ENCODE measurements around the gene ZDHHC9. TPM values are rescaled to one million over a fixed set of nuclear protein-coding genes. Genes with fewer than 3 reads are reported as not detected.
A peak's percentile ranks its signal among the peaks of the same experiment; 100 is the strongest.

The ZDHHC9 gene
- total and polyA plus RNA-seq, 11 donors: 3.5 to 39.0 (median 13.2) TPM

DNA sequence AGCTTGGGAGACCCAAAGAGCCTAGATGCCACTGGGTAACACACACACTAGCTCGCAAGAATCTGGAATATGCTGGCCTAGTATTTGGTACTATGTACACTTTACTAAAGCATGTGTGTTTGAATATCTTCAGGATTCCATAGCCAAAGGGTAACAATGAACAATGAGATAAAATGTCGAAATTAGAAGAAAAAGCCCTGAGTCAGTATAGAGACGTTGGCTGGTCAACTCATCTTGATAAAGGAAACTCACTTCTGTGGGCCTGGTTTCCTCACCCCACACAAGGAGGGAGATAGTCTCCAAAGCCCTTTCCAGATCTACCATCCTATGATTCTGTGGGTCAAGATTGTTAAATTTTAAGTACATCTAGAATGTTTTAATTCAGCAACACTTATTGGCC lies 6.9 kb downstream of the ZDHHC9 start:
- Histone ChIP-seq H3K4me1 (peaks cover 0 to under 1% (median 0%) of the 10 kb centered on the region in 12 donors), H3K9me3 (no peaks in the 10 kb centered on the region), H3K27ac (no peak overlapping the region), H3K27me3 (no peaks in the 10 kb centered on the region), H3K36me3 (peaks cover 0 to 5% (median 0%) of the 10 kb centered on the region in 9 donors), H3K4me3 (no peak overlapping the region)
- DNase-seq (no peak), ATAC-seq (no peak)
- 73 to 91% (median 83%) methylated on average over 3 of the region's 3 CpGs for WGBS, 4 donors
- intact Hi-C loops (cut with DNase I): no loop called here
- TF ChIP-seq, protein P1, sequence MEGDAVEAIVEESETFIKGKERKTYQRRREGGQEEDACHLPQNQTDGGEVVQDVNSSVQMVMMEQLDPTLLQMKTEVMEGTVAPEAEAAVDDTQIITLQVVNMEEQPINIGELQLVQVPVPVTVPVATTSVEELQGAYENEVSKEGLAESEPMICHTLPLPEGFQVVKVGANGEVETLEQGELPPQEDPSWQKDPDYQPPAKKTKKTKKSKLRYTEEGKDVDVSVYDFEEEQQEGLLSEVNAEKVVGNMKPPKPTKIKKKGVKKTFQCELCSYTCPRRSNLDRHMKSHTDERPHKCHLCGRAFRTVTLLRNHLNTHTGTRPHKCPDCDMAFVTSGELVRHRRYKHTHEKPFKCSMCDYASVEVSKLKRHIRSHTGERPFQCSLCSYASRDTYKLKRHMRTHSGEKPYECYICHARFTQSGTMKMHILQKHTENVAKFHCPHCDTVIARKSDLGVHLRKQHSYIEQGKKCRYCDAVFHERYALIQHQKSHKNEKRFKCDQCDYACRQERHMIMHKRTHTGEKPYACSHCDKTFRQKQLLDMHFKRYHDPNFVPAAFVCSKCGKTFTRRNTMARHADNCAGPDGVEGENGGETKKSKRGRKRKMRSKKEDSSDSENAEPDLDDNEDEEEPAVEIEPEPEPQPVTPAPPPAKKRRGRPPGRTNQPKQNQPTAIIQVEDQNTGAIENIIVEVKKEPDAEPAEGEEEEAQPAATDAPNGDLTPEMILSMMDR (IDR thresholded peaks at IDR 0.05): no peak
- no peak for TF ChIP-seq POLR2A (IDR thresholded peaks at IDR 0.05)

DNA sequence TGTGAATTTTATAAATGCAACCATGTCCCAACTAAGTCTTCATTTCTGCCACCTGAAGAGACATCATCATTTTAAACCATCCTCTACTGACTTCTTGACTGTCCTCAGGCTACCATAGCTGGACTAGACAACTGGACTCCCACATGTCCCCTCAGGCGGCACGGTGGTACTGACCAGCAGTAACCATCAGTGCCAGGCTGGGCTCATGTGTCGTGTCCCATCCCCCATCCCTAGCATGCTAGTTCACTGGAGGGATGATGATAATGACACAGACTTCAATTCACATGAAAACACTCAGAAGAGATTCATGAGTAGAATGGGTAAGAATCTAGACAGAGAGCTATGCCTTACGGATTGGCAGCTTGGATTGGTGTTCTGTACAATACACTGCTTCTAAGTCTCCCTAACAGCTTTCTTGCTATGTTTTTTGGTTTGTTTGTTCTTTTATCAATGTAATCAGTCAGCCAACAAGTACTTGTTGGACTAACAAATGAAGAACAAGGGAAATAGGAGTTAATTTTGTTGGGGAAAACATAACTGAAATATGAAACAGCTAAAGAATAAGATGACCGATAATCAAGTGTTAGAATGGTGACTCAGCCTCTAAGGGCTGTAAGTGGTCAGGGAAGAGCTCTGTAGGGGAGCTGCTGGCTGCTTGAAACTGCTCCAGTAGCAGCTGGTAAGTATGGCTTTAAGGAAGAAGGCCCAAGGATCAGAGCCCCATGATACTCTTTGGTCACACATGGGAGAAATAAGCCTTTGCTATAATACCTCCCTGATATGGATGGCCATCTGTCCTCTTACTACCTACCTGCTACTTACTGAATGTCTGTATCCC lies 10.3 kb downstream of the ZDHHC9 start:
- DNase-seq: no peak
- H3K36me3 ChIP-seq: peaks cover 0 to 11% (median 0%) of the 10 kb centered on the region in 9 donors
- no peaks in the 10 kb centered on the region for H3K9me3 ChIP-seq
- no peak overlapping the region for H3K27ac ChIP-seq
- ATAC-seq: peak in 2 of 4 donors; percentile 31 to 69
- H3K4me1 ChIP-seq: peaks cover 0 to 7% (median 0%) of the 10 kb centered on the region in 12 donors
- TF ChIP-seq, protein P1 (IDR thresholded peaks at IDR 0.05): no peak
- no peak for TF ChIP-seq POLR2A (IDR thresholded peaks at IDR 0.05)
- intact Hi-C loops (cut with DNase I): no loop called here
- 83 to 91% (median 88%) methylated on average over 5 of the region's 5 CpGs for WGBS, 4 donors
- no peaks in the 10 kb centered on the region for H3K27me3 ChIP-seq
- H3K4me3 ChIP-seq: no peak overlapping the region

DNA sequence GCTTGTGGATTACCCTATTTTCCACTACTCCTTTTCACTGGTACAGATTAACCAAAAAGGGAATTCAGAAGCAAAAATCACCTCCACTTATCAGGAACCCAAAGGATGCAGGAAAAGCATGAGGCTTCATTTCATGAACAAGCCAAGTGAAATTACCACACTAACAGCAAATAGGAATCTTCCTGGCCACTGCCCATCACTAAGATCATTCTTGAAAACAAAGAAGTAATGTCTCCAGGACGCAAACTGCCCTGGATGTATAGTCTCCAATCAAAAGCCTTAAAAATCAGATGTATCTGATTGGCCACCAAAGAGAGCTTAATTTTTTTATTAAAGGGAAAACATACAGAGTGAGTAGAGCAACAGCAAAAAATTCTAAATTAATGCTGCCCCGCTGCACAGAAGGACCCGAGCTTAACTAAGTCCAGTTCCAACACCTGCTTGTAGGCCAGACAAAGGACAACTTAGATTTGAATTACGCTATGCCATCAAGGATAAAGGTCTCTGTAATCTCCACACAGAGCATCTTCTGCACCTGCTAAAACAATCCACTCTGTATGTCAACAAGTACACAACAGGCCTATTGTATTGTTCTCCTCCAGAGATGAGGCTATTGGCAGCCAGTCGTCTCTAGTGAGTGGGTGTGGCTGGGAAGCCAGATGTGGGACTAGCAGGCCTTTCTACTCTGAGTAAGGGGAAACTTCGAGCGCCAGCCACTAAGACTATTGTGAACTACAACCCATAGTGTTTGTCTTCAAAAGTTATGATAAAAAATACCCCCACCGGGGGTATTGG lies 12.4 kb downstream of the ZDHHC9 start:
- WGBS, 4 donors: 55 to 67% (median 66%) methylated on average over 8 of the region's 8 CpGs
- Histone ChIP-seq H3K27ac (peak overlapping the region in 3 of 12 donors; percentile 13 to 18 (median 13)), H3K36me3 (peaks cover 0 to 12% (median 2%) of the 10 kb centered on the region in 9 donors), H3K27me3 (no peaks in the 10 kb centered on the region), H3K9me3 (no peaks in the 10 kb centered on the region), H3K4me1 (peaks cover 0 to 7% (median 0%) of the 10 kb centered on the region in 12 donors), H3K4me3 (no peak overlapping the region)
- intact Hi-C loops (cut with DNase I): no loop called here
- ATAC-seq (peak in 3 of 4 donors; percentile 55 to 71 (median 61)), DNase-seq (peak in 4 of 5 donors; percentile 20 to 54 (median 30))
- TF ChIP-seq, protein P1 (IDR thresholded peaks at IDR 0.05): no peak
- no peak for TF ChIP-seq POLR2A (IDR thresholded peaks at IDR 0.05)

DNA sequence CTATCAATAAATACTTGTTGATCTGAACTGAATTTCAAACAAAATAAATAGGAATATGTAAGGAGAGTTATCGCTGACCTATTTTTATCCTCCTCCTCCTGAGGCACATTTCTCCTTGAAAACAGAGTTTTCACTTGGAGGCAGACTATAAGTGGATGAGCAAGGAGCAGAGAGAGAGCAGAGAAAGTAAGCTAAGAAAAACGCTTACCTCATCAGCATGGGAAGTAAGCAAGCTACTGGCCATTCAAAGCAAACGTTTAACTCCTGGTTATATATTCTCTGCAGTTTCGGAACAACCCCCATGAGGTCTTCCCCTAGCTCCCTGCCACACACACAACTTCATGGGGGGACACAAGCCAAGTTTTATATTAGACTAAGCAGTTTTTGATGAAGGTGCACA lies 13.2 kb downstream of the ZDHHC9 start:
- Histone ChIP-seq H3K36me3 (peaks cover 0 to 13% (median 2%) of the 10 kb centered on the region in 9 donors), H3K9me3 (no peaks in the 10 kb centered on the region), H3K4me1 (peaks cover 0 to 7% (median 0%) of the 10 kb centered on the region in 12 donors), H3K27me3 (no peaks in the 10 kb centered on the region), H3K27ac (peak overlapping the region in 1 of 12 donors; percentile 13), H3K4me3 (no peak overlapping the region)
- ATAC-seq: no peak
- TF ChIP-seq, protein P1 (IDR thresholded peaks at IDR 0.05): no peak
- no peak for TF ChIP-seq POLR2A (IDR thresholded peaks at IDR 0.05)
- 64 to 77% (median 66%) methylated on average over 4 of the region's 4 CpGs for WGBS, 4 donors
- DNase-seq: no peak
- intact Hi-C loops (cut with DNase I): no loop called here

Data from heart left ventricle (tissue), 16 donors.